Fibroblast of lung (primary cell): ENCODE results near the gene GOLGA6L9. TPM values are rescaled to one million over a fixed set of nuclear protein-coding genes. Genes with fewer than 3 reads are reported as not detected.

Experiments
- polyA plus RNA-seq, 2 donors: library from polyadenylated mRNA; depleted of rRNA in 1 of 2; stranded (reverse) in 1 of 2; unstranded in 1 of 2; fragments of >200 nt; gene quantifications; 2 replicates each; pipeline ENCODE4 v1.2.1, GENCODE V29; 2011 to 2012; ENCODE audit warnings: missing spikeins in 1 of 2
- total RNA-seq: library from RNA; depleted of rRNA; stranded (reverse); fragments of >200 nt; gene quantifications from 2 replicates; pipeline ENCODE4 v1.2.1, GENCODE V29; 2014

Gene GOLGA6L9
- total and polyA plus RNA-seq, 2 donors (not counting 1 experiment from before 2014, with no cell fraction given), result 0.89 to 1.5 TPM

Other genes starting within 250 kb of the GOLGA6L9 start
- gene EFL1, start 167.1 kb upstream of the GOLGA6L9 start, total RNA-seq, result 21.8 and 29.9 TPM in 2 replicates
- 19.1 and 22.5 TPM in 2 replicates for gene EFL1, start 167.1 kb upstream of the GOLGA6L9 start, polyA plus RNA-seq
- gene SAXO2, start 167.0 kb upstream of the GOLGA6L9 start, total RNA-seq, result 0.66 and 1.8 TPM in 2 replicates
- gene SAXO2, start 167.0 kb upstream of the GOLGA6L9 start, polyA plus RNA-seq, result 0.36 and 0.58 TPM in 2 replicates
- gene GOLGA6L10, start 80.3 kb upstream of the GOLGA6L9 start, total RNA-seq, result 0.26 and 0.99 TPM in 2 replicates
- gene GOLGA6L10, start 80.3 kb upstream of the GOLGA6L9 start, polyA plus RNA-seq, result 0.16 and 0.20 TPM in 2 replicates
- 2,605 and 2,665 TPM in 2 replicates for gene RPS17, start 110.6 kb downstream of the GOLGA6L9 start, total RNA-seq
- 3,265 and 4,073 TPM in 2 replicates for gene RPS17, start 110.6 kb downstream of the GOLGA6L9 start, polyA plus RNA-seq
- gene CPEB1, start 217.5 kb downstream of the GOLGA6L9 start, total RNA-seq, result 24.9 and 62.3 TPM in 2 replicates
- gene CPEB1, start 217.5 kb downstream of the GOLGA6L9 start, polyA plus RNA-seq, result 8.4 and 16.1 TPM in 2 replicates